Adrenal gland (tissue), 5 donors: ENCODE measurements around the gene PLAAT4.

Experiments used
- POLR2A ChIP-seq, 2 donors: fragments of 450-650 bp; IDR thresholded peaks; one replicate each; pipeline ENCODE4 v1.6.1; 2017; ENCODE audit warnings: antibody characterized with exemption in 2 of 2, mild to moderate bottlenecking in 2 of 2, moderate library complexity in 1 of 2
- TF ChIP-seq, protein P1 (sequence below), 6 experiments: fragments of 450-650 bp in 4 of 6; fragments of 200-600 bp in 2 of 6; sonication (generic) in 1 of 6; IDR thresholded peaks; 1 replicate in 5 of 6; 2 replicates in 1 of 6; pipeline versions ENCODE4 v1.5.1 to v1.8.0; 2016 to 2021; ENCODE audit warnings: antibody characterized with exemption in 6 of 6, mild to moderate bottlenecking in 2 of 6, moderate library complexity in 1 of 6
- donor health status: DM: no; HTN: no; CAD: no.

GRCh38 chr11:63504054-63504453 is 32.6 kb upstream of the PLAAT4 start:
- TF ChIP-seq, protein P1, sequence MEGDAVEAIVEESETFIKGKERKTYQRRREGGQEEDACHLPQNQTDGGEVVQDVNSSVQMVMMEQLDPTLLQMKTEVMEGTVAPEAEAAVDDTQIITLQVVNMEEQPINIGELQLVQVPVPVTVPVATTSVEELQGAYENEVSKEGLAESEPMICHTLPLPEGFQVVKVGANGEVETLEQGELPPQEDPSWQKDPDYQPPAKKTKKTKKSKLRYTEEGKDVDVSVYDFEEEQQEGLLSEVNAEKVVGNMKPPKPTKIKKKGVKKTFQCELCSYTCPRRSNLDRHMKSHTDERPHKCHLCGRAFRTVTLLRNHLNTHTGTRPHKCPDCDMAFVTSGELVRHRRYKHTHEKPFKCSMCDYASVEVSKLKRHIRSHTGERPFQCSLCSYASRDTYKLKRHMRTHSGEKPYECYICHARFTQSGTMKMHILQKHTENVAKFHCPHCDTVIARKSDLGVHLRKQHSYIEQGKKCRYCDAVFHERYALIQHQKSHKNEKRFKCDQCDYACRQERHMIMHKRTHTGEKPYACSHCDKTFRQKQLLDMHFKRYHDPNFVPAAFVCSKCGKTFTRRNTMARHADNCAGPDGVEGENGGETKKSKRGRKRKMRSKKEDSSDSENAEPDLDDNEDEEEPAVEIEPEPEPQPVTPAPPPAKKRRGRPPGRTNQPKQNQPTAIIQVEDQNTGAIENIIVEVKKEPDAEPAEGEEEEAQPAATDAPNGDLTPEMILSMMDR (IDR thresholded peaks at IDR 0.05), result no peak
- no peak for TF ChIP-seq POLR2A (IDR thresholded peaks at IDR 0.05)
